CD14-positive monocyte (primary cell): ENCODE data around the gene BHLHE23. TPM values are rescaled to one million over a fixed set of nuclear protein-coding genes. Genes with fewer than 3 reads are reported as not detected.

Experiments used
- DNase-seq, 3 donors: peaks; one replicate each; pipeline ENCODE4 v3.0.0-alpha.2; 2011 to 2022
- H2AFZ ChIP-seq: 2 replicates; pipeline ENCODE4 v1.6.0; 2012; ENCODE audit warnings: mild to moderate bottlenecking, low read depth, low read length, inconsistent platforms; ENCODE audit not compliant: insufficient read depth, poor library complexity, severe bottlenecking
- H3K27ac ChIP-seq, 2 donors: 1 replicate in 1 of 2; 2 replicates in 1 of 2; pipeline ENCODE4 v1.5.1; 2012 to 2013; ENCODE audit warnings: low read length in 2 of 2, control low read depth in 1 of 2, inconsistent platforms in 1 of 2, low read depth in 1 of 2, mild to moderate bottlenecking in 1 of 2
- H3K27me3 ChIP-seq, 2 donors: one replicate each; pipeline versions ENCODE4 v1.6.0 to v1.6.1; 2011 to 2013; ENCODE audit warnings: low read length in 2 of 2; ENCODE audit not compliant: control insufficient read depth in 2 of 2, insufficient read depth in 2 of 2
- H3K36me3 ChIP-seq, 2 donors: replicated peaks in 1 of 2; 1 replicate in 1 of 2; 2 replicates in 1 of 2; pipeline versions ENCODE4 v1.5.1 to v1.6.1; 2012 to 2013; ENCODE audit warnings: low read length in 2 of 2, control low read depth in 1 of 2, inconsistent platforms in 1 of 2, mild to moderate bottlenecking in 1 of 2; ENCODE audit not compliant: insufficient read depth in 2 of 2, control insufficient read depth in 1 of 2
- H3K4me1 ChIP-seq, 2 donors: 1 replicate in 1 of 2; 2 replicates in 1 of 2; pipeline versions ENCODE4 v1.5.1 to v1.6.1; 2012 to 2013; ENCODE audit warnings: low read length in 2 of 2, control low read depth in 1 of 2, inconsistent platforms in 1 of 2, mild to moderate bottlenecking in 1 of 2, moderate library complexity in 1 of 2; ENCODE audit not compliant: insufficient read depth in 2 of 2, control insufficient read depth in 1 of 2
- H3K4me2 ChIP-seq: replicated peaks from 2 replicates; pipeline ENCODE3; 2012; ENCODE audit warnings: low read length, moderate library complexity, mild to moderate bottlenecking; ENCODE audit not compliant: poor library complexity, severe bottlenecking; ENCODE audit errors: extremely low read depth
- H3K4me3 ChIP-seq, 3 experiments: fragments of 200-600 bp in 1 of 3; sonication (generic) in 1 of 3; replicated peaks in 1 of 3; 1 replicate in 2 of 3; 2 replicates in 1 of 3; pipeline ENCODE4 v1.5.1; 2011 to 2013; ENCODE audit warnings: low read length in 3 of 3, mild to moderate bottlenecking in 3 of 3, control low read depth in 2 of 3, low read depth in 2 of 3, inconsistent platforms in 1 of 3, moderate library complexity in 1 of 3
- H3K79me2 ChIP-seq: 2 replicates; pipeline ENCODE4 v1.6.0; 2012; ENCODE audit warnings: mild to moderate bottlenecking, control low read depth, inconsistent platforms, low read length, moderate library complexity; ENCODE audit not compliant: insufficient read depth
- H3K9ac ChIP-seq: 2 replicates; pipeline ENCODE4 v1.6.0; 2017; ENCODE audit warnings: low read length, mild to moderate bottlenecking; ENCODE audit not compliant: insufficient read depth, poor library complexity, severe bottlenecking
- H3K9me3 ChIP-seq, 2 donors: replicated peaks in 1 of 2; 1 replicate in 1 of 2; 2 replicates in 1 of 2; pipeline versions ENCODE4 v1.5.1 to v1.6.1; 2012 to 2013; ENCODE audit warnings: low read length in 2 of 2, control low read depth in 1 of 2; ENCODE audit not compliant: control insufficient read depth in 1 of 2, insufficient read depth in 1 of 2
- H4K20me1 ChIP-seq: 2 replicates; pipeline ENCODE4 v1.6.0; 2012; ENCODE audit warnings: mild to moderate bottlenecking, low read length, control low read depth, moderate library complexity; ENCODE audit not compliant: insufficient read depth
- H3K27ac Mint-ChIP-seq, 7 donors: one replicate each; pipeline ENCODE4 v1.8.0; 2020; ENCODE audit warnings: mild to moderate bottlenecking in 7 of 7, mixed read lengths in 7 of 7, moderate library complexity in 6 of 7, inconsistent platforms in 2 of 7
- H3K27me3 Mint-ChIP-seq, 3 donors: one replicate each; pipeline ENCODE4 v1.8.0; 2021 to 2022; ENCODE audit warnings: low read depth in 3 of 3, mild to moderate bottlenecking in 3 of 3, mixed read lengths in 3 of 3, moderate library complexity in 3 of 3, inconsistent platforms in 1 of 3
- H3K36me3 Mint-ChIP-seq, 2 donors: one replicate each; pipeline ENCODE4 v1.8.0; 2020; ENCODE audit warnings: mixed read lengths in 2 of 2, inconsistent platforms in 1 of 2, mild to moderate bottlenecking in 1 of 2
- H3K4me1 Mint-ChIP-seq: one replicate; pipeline ENCODE4 v1.8.0; 2020; ENCODE audit warnings: mild to moderate bottlenecking, mixed read lengths
- H3K4me3 Mint-ChIP-seq, 2 donors: one replicate each; pipeline ENCODE4 v1.8.0; 2020; ENCODE audit warnings: mild to moderate bottlenecking in 2 of 2, mixed read lengths in 2 of 2, moderate library complexity in 1 of 2
- H3K9me3 Mint-ChIP-seq, 7 donors: one replicate each; pipeline ENCODE4 v1.8.0; 2020 to 2022; ENCODE audit warnings: mixed read lengths in 7 of 7, mild to moderate bottlenecking in 6 of 7, moderate library complexity in 6 of 7, inconsistent platforms in 2 of 7
- WGBS: methylation state at CpG from one replicate; pipeline ENCODE4 v1.1.5; 2013; ENCODE audit warnings: missing lambda C conversion rate; ENCODE audit not compliant: insufficient coverage; 5-methylcytosine and 5-hydroxymethylcytosine counted together
- intact Hi-C, 2 donors: fragments of 100-400 bp; cut with micrococcal nuclease; formaldehyde crosslinking; loops; one replicate each; pipeline versions ENCODE4 v1.15.0 to v1.15.1; 2023
- polyA plus RNA-seq, 3 donors: library from polyadenylated mRNA; depleted of rRNA in 1 of 3; unstranded in 2 of 3; stranded (reverse) in 1 of 3; fragments of 300-500 nt in 2 of 3; fragments of >200 nt in 1 of 3; fragmentation: Illumina TruSeq in 2 of 3; gene quantifications; 1 replicate in 2 of 3; 2 replicates in 1 of 3; pipeline ENCODE4 v1.2.3, GENCODE V29; 2012 to 2021
- TF ChIP-seq, protein P1 (sequence below): fragments of 200-600 bp; IDR thresholded peaks from one replicate; pipeline ENCODE4 v1.8.0; 2022; ENCODE audit warnings: antibody characterized with exemption, mild to moderate bottlenecking

BHLHE23 gene
- polyA plus RNA-seq, 3 donors, result not detected

DNA sequence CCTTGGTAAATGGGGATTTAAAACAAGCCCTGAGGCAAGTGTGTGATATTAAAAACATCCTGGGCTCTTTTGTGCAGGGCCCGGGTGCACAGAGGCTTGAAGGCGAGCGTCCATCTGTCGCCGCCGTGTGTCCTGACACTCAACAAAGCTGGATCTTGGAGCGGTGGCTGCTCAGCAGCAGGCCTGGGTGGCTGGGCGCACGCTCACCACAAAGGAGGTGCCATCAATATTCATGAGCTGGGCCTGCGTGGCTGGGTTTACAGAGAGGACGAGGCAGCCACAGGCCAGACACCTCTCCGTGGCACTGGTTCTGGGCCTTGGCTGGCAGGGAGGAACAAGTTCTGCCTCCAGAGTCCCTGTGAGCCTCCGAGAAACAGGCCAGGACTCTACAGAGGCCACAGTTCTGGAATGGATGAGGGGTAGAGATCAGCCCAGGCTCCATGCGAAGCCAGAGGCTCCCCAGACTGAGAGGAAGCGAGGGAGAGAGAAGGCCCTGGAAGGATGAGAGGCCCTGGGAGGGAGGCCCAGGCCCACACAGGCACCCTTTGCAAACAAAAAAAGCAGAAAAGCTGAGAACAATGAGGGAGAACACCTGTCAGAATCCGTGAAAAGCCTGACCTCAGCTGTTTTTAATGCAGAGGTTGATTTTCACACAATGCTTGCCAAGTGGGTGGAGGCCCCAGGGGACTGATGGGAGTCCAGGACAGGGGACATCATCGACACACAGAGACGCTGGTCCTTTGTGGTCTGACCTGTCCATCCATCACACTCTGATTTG is 21.9 kb downstream of the BHLHE23 start:
- Mint-ChIP-seq H3K4me3 (peak overlapping the region in 1 of 2 donors; percentile 31), H3K27ac (no peak overlapping the region), H3K4me1 (peaks cover 27% of the 10 kb centered on the region), H3K27me3 (peaks cover 59 to 81% (median 67%) of the 10 kb centered on the region in 3 donors), H3K9me3 (peaks cover 0 to 2% (median 0%) of the 10 kb centered on the region in 7 donors), H3K36me3 (no peaks in the 10 kb centered on the region)
- intact Hi-C loops, result no loop called here
- 91% methylated on average over 17 of the region's 18 CpGs for WGBS
- H3K4me1 ChIP-seq, result peaks cover 16 to 17% of the 10 kb centered on the region in 2 donors
- no peak overlapping the region for H3K4me2 ChIP-seq
- no peak for DNase-seq
- no peaks in the 10 kb centered on the region for H4K20me1 ChIP-seq
- H3K9me3 ChIP-seq, result peaks cover 0 to 4% of the 10 kb centered on the region in 2 donors
- TF ChIP-seq, protein P1, sequence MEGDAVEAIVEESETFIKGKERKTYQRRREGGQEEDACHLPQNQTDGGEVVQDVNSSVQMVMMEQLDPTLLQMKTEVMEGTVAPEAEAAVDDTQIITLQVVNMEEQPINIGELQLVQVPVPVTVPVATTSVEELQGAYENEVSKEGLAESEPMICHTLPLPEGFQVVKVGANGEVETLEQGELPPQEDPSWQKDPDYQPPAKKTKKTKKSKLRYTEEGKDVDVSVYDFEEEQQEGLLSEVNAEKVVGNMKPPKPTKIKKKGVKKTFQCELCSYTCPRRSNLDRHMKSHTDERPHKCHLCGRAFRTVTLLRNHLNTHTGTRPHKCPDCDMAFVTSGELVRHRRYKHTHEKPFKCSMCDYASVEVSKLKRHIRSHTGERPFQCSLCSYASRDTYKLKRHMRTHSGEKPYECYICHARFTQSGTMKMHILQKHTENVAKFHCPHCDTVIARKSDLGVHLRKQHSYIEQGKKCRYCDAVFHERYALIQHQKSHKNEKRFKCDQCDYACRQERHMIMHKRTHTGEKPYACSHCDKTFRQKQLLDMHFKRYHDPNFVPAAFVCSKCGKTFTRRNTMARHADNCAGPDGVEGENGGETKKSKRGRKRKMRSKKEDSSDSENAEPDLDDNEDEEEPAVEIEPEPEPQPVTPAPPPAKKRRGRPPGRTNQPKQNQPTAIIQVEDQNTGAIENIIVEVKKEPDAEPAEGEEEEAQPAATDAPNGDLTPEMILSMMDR, result no peak
- H3K27ac ChIP-seq, result no peak overlapping the region
- no peaks in the 10 kb centered on the region for H3K36me3 ChIP-seq
- H3K79me2 ChIP-seq, result no peaks in the 10 kb centered on the region
- H3K9ac ChIP-seq, result no peak overlapping the region
- peaks cover 14 to 53% of the 10 kb centered on the region in 2 donors for H3K27me3 ChIP-seq
- H2AFZ ChIP-seq, result no peak overlapping the region
- H3K4me3 ChIP-seq, result no peak overlapping the region

DNA sequence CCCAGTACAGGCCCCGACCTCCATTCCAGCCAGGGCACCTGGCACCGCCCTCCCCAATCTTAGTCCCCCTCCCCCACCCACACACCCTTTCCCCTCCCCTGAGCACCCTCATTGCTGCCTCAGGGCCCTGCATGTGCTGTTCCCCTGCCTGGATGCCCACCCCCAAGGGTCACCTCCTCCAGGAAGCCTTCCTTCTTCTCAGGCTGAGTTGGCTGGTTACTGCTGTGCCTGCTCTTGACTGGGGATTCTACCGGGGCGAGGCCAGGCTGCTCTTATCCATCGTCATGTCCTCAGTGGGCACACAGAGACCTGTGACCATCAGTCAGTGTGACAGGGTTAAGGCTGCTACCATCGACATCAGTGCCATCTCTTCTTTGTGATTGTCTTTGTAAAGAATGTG is 23.6 kb downstream of the BHLHE23 start:
- TF ChIP-seq, protein P1, result no peak
- peaks cover 0 to 7% (median 2%) of the 10 kb centered on the region in 7 donors for H3K9me3 Mint-ChIP-seq
- no peaks in the 10 kb centered on the region for H3K79me2 ChIP-seq
- peak overlapping the region in 1 of 2 donors; percentile 11 for H3K4me3 Mint-ChIP-seq
- no peak for DNase-seq
- no peaks in the 10 kb centered on the region for H3K36me3 ChIP-seq
- H3K27me3 ChIP-seq, result peaks cover 24 to 58% of the 10 kb centered on the region in 2 donors
- no peaks in the 10 kb centered on the region for H4K20me1 ChIP-seq
- 100% methylated on average over 5 of the region's 6 CpGs for WGBS
- no peaks in the 10 kb centered on the region for H3K36me3 Mint-ChIP-seq
- no peak overlapping the region for H3K27ac ChIP-seq
- no peak overlapping the region for H3K27ac Mint-ChIP-seq
- H3K4me1 ChIP-seq, result peaks cover 24% of the 10 kb centered on the region in 2 donors
- intact Hi-C loops, result no loop called here
- no peak overlapping the region for H3K4me3 ChIP-seq
- peaks cover 0 to 4% of the 10 kb centered on the region in 2 donors for H3K9me3 ChIP-seq
- H3K9ac ChIP-seq, result no peak overlapping the region
- peaks cover 66 to 83% (median 70%) of the 10 kb centered on the region in 3 donors for H3K27me3 Mint-ChIP-seq
- no peak overlapping the region for H2AFZ ChIP-seq
- peaks cover 26% of the 10 kb centered on the region for H3K4me1 Mint-ChIP-seq
- no peak overlapping the region for H3K4me2 ChIP-seq
